HG02623 (cell line): Measurements from ENCODE around the gene ZC2HC1B.
A peak's percentile ranks its signal among the peaks of the same experiment; 100 is the strongest.
"Not testable (repeated sequence)": the region's sequence is repeated elsewhere in the genome, so short reads cannot be mapped to it uniquely, and the experiment has no call there.

Source experiments
- ATAC-seq: cut with Tn5 transposase; IDR thresholded peaks from one replicate; pipeline ENCODE4 v1.9.1; 2021; ENCODE audit warnings: moderate library complexity; ENCODE audit not compliant: unreplicated experiment

Gene ZC2HC1B

DNA sequence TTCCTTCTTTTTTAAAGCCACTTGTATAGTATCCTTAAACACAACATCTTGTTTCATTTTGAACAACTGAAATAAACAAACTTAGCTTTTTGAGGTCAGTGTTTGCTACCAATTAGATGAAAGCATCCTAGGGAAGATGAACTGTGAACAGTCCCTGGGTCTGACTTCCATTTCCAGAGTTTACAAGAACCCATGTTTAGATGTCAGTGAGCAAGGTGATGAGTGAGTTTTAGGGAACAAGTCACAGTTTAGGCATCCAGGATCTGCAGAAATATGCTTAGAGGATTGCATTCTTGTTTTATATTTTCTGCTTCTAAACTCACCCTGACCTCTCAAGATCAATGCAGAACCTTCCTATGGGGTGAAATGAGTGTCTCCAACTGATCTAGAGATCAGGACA is 3.0 kb downstream of the ZC2HC1B start:
- ATAC-seq = no peak

DNA sequence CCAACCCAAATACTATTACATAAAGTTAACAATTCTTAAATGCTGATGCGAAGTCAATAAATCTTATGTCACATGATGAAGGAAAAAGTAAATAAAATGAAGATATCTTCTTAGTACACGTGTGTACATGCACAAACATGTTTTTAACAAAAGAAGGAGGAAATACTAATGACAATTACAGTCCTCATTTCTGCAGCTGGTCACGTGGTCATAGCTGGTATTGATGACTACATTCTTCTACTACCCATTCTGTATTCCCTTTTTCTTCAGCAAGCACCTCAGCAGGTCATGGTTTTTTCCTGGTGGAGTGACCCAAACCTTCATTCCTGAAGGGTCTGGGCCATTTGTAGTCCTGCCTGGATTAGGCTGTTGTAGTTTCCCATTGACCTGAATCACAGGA is 4.5 kb downstream of the ZC2HC1B start:
- ATAC-seq = not testable (repeated sequence)

DNA sequence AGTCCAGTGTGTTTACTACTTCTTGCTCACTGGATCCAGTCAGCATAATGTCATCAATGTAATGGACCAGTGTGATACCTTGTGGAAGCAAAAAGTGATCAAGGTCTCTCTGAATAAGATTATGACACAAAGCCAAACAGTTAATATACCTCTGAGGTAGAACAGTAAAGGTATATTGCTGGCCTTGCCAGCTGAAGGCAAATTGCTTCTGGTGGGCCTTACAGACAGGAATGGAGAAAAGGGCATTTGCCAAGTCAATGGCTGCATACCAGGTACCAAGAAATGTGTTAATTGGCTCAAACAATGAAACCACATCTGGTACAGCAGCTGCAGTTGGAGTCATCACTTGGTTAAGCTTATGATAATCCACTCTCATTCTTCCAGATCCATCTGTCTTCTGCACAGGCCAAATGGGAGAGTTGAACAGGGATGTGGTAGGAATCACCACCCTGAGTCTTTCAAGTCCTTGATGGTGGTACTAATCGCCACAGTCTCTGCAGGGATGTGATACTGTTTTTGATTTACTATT is 7.0 kb downstream of the ZC2HC1B start:
- not testable (repeated sequence) for ATAC-seq

DNA sequence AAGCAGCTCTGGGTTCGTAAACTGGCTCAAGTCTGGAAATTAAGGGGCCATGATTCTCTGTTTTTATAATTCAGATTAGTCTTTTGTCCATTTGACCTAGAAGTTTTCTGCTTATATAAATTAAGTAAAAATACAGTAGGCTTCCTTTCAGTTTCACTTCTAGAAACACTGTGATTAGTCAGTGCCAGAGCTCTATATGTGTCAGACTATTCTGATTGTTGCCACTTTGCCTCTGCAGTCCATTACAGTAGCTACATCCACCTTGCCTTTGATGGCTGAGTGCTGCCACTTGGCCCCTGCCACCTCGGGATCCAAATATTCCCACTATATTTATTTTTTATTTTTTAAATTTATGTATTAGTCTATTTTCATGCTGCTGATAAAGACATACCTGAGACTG is 7.9 kb downstream of the ZC2HC1B start:
- peak; percentile 96 for ATAC-seq

DNA sequence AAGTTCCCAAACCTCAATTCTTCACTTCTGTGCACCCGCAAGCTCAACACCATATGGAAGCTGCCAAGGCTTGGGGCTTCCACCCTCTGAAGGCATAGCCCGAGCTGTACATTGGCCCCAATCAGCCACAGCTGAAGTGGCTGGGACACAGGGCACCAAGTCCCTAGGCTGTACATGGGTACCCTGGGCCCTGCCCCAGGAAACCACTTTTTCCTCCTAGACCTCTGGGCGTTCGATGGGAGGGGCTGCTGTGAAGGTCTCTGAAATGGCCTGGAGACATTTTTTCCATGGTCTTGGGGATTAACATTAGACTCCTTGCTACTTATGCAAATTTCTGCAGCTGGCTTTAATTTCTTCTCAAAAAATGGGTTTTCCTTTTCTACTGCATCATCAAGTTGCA is 9.3 kb downstream of the ZC2HC1B start:
- not testable (repeated sequence) for ATAC-seq

DNA sequence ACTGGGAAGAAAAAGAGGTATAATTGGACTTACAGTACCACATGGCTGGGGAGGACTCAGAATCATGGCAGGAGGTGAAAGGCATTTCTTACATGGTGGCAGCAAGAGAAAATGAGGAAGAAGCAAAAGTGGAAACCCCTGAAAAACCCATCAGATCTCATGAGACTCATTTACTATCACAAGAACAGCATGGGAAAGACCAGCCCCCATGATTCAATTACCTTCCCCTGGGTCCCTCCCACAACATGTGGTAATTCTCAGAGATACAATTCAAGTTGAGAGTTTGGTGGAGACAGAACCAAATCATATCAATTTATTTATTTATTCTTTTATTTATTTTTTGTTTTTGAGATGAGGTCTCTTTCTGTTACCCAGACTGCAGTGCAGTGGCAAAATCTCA is 10.2 kb downstream of the ZC2HC1B start:
- not testable (repeated sequence) for ATAC-seq

DNA sequence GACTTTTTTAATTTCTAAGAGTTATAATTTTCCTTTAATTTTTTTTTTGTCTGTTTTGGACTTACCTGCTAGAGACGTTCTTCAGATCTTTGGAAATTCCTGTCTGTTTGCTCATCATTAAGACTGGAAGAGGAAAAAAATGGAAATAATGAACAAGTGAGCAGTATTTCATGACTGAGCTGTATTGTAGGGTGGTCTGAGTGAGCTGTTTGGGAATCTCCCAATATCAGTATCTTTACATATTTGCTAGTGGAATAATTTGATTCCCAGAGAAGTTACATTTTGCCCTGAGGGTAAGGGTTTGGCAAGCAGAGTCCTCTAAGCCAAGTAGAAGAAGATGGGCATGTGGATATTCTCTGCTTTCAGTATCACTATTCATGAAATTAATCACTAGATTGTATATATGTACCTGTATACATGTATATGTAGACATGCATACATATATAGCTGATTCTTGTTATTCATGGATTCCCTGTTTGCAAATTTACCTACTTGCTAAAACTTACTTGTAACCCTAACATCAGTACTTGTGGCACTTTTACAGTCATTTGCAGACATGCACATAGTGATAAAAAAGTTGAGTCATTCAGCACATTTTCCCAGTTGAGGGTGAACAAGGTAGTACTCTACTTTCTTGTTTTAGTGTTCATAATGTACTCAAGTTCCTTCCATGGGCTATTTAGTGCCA is 13.5 kb downstream of the ZC2HC1B start:
- no peak for ATAC-seq

DNA sequence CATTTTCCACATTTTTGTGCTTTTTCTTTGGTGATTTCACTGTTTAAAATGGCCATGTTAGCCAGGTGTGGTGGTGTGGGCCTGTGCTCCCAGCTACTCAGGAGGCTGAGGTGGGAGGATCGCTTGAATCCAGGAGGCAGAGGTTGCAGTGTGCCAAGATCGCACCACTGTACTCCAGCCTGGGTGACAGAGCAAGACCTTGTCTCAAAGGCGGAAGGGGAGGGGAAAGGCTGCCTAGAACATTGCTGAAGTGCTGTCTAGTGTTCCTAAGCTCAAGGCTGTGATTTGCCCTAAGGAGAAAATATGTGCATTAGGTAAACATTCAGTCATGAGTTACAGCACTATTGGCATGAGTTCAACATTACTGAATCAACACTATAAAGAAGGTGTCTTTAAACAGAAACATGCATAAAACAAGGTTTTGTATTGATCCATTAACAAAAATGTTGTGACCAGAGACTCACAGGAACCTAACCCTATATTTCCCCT is 14.0 kb downstream of the ZC2HC1B start:
- no peak for ATAC-seq

DNA sequence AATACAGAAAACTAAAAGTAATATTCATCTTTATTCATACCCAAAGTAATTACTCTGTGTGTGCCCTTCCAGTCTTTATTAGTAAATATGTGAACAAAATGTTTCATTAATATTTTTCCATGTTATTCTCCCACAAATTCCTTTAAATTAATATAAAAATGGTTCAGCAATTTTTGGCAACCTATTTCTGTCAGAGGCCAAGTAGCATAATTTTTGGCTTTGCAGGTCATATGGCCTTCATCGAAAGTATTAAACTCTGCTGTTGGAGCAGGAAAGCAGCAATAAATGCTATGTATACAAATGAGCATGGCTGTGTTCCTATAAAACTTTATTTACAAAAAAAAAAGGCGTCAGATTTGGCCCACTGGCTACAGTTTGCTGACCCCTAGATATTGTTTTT is 16.1 kb downstream of the ZC2HC1B start:
- ATAC-seq = no peak

DNA sequence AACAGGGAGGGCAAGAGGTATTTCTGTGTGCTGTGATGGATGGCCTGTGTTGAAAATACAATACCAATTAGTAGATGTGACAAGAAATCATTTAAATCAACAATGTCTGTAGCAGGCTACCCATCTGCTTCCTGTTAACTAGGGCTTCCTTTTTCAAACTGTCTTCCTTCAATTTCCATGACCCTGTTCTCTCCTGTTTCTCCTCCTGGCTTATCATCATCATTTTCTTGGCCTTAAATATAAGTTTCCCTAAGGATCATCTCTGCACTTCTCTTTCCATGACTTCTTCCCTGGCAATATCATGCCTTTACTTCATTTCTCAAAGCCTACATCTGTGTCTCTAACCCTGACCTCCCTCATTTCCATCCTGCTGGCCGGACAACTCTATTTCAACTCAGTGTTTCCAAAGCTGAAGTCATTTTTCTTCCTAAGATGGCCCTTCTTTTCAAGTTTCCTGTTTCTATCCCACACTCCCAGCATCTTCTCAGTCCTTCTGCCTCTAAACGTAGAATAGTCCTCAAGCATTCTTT is 18.2 kb downstream of the ZC2HC1B start:
- ATAC-seq = no peak

DNA sequence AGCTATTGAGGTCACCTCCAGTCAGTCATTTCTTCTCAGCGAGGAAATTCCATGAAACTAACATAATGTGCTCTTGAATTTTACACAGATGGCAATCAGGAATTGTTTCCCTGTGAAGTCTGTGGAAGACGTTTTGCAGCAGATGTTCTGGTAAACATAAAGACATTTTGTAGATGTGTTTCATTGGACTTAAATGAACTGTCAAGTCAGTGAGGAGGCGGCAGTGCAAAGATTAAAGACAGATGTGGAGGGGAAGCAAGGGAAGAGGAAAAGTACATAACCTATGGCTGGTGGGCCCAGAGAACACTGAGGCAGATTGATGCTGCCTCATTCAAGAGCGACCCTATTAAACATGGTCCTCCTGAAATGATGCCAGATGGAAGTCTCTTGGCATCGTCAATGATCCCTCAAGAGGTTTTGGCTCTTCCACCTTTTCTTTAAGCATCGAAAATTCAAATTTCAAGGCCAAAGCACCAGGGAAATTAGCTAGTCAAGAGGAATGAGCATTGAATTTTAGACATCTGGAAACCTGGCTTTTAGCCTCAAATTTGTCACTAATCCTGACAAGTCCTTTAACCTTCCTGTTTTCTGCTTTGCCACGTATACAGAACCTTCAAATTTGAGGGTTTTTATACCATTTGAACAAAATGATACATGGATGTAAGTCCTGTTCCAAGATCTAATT is 20.1 kb downstream of the ZC2HC1B start:
- no peak for ATAC-seq

DNA sequence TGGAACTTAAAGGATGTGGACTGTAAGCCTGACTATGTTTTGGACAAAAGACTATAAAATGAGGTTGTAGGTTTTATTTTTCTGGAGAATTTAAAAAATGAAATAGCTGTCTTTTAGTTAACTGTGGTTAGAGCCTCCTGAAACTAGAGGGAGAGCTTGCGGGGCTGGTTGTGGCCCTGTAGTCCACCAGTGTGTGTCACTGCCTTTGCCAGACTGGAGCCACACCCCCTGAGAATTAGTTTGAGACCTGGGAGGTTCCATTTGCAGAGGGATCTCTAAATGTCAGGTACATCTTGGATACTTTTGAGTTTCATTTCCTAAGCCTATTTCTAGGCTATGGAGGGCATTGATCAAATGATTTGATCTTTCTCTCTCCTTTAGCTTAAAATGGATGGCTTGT is 20.8 kb downstream of the ZC2HC1B start:
- ATAC-seq = no peak

DNA sequence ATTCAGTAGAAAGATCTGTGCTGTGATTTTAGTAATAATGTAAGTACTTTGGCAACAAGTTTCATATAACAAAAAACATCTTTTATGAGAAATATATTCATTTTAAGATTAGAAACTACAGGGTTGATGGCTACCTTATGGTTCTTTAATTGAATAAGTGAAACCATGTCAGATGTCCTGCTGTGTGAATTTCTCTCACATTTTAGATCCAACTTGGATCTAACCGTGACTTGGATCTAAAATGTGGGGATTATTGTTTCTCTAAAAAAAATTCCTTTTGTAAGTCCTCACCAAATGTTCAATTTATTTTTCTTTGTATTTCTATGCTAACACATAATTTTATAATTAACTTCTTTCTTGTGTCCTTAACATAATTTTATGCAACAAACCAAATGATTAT is 30.4 kb downstream of the ZC2HC1B start:
- ATAC-seq = no peak

DNA sequence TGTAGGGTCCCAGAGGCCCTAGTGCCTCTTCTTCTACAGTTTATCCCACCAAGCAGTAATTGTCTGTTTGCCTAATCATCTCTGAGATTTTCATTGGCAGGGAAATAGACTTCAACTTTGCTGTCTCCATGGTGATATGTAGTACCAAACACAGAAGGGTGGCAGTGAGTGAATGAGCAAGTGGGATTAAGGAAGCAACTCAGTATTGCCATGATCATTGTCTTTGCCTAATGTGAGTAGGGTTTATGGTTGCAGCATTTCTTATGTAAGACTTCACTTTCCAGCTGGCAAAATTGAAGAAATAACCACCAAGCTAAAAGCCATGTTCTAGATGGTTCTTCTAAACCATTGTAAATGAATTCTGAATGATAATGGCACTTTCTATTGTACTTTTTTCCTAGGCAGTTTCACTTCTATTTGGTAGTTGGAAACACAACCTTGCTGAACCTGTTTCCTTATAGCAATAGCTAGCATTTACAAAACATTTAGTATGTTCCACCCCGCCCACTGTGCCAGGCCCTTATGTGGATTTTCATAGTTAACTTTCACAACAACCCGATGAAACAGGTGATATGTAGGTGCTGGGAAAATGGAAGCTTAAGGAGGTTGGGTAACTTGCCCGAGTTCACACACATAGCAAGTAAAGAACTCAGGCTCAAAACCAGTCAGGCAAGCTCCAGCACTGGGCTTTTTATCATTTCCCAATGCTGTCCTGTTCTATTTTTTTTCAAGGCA is 32.0 kb downstream of the ZC2HC1B start:
- no peak for ATAC-seq

DNA sequence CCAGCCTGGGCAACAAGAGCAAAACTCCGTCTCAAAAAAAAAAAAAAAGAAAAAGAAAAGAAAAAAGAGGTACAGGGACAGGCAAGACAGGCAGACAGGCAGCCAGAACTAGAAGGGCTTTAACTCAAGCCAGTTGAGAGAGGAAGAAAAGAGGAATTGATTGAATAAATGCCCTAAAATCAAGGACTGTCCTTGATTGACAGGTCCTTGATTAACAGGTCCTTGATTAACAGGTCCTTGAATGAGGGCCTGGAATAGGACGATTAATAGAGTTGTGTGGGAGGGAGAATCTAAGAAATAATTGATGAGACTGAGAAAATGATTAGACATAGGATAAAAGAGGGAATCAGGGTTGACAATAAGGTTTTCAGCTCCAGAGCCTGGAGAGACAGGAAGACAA is 36.1 kb downstream of the ZC2HC1B start:
- no peak for ATAC-seq

DNA sequence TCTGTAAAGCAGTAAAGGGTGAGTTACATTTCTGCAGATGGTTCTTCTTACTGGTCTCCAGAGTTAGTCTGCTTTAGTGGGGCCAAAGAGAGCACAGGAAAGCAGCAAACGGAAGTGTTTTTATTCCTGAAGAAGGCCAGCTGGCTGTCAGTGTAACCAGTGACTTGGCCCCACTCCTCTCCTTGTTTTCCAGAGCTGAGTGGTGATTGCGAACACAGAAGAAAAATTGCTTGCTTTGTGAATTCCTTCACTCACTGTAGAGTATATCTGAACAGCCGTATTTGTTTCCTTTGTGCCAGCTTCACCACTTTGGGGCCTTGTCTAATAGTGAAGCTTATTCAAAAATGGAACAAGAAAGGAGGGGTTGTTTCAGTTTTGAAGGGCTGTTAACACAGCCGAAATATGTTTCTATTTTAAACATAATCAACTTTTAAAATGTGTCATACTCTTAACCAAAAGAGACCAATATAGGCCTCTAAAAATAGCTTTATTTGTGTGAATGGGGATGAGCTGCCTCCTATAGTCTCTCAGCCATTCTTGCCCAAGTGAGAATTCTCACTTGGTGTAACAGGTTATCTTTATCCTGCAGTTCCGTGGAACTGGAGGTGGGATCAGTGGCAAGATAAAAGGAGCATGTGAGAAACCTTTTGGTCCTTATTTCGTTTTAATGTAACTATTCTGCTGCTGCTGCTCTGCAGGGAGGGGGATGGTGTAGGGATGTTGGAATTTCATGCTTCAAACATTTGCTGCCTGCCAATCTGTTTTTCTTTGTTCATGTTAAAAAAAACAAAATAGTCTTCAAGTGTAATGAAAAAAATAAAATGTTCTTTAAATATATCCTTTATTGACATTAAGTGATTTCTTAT is 37.8 kb downstream of the ZC2HC1B start:
- ATAC-seq = peak; percentile 95

DNA sequence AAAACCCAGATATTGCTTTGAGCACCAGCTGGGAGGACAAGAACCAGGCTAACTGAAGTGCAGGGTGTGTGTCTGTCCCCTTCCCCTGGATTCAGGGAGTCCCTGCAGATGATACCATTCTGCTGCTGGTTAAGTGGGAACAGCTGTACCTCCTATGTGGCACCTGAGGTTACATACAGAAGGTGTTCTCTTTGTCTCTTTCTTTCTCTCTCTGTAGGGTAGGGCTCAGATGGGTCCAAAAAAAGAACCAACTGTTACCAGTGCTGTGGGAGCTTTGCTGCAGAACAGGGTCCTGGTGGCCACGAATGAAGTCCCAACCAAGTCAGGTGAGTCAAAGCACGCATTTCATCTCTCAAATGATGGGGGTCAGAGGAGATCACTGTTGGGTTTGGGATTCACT is 38.6 kb downstream of the ZC2HC1B start:
- ATAC-seq = no peak

DNA sequence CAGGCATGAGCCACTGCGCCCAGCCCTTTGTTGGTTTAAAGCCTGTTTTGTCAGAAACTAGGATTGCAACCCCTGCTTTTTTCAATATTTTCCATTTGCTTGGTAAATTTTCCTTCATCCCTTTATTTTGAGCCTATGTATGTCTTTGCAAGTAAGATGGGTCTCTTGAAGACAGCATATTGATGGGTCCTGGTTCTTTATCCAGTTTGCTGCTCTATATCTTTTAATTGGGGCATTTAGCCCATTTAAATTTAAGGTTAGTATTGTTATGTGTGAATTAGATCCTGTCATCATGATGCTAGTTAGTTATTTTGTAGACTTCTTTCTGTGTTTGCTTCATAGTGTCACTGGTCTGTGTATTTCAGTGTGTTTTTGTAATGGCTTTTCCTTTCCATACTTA is 46.8 kb downstream of the ZC2HC1B start:
- no peak for ATAC-seq

DNA sequence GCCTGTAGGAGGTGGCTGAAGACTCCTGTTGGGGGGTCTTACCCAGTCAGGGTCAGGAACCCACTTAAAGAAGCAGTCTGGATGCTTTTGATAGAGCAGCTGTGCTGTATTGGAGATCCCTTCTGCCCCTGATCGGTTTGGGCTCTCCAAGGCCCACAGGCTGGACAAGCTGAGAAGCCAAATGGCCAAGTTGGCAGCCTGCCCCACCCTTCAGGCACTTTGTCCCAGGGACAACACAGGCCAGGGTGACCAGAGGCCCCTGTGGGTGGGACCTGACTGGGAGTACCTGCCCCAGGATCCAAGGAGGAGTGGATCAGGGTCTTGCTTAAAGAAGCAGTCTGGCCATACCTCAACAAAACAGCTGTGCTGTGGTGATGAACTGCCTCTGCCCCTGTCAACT is 48.4 kb downstream of the ZC2HC1B start:
- no peak for ATAC-seq

DNA sequence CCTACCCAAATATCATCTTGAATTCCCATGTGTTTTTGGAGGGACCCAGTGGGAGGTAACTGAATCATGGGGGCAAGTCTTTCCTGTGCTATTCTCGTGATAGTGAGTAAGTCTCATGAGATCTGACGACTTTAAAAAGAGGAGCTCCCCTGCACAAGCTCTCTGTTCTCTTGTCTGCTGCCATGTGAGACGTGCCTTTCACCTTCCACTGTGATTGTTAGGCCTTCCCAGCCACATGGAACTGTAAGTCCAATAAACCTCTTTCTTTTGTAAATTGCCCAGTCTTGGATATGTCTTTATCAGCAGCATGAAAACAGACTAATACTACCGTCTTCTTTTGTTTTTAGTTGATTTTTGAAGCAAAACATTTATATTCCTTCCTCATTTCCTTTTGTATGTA is 52.8 kb downstream of the ZC2HC1B start:
- not testable (repeated sequence) for ATAC-seq
